Skeletal muscle satellite cell (primary cell): ENCODE data around the gene PEX6.

Source experiments
- H3K27me3 ChIP-seq: 2 replicates; pipeline ENCODE4 v1.7.0; 2013; ENCODE audit warnings: low read length; ENCODE audit not compliant: control insufficient read depth, insufficient read depth
- H3K36me3 ChIP-seq: 2 replicates; pipeline ENCODE4 v1.7.0; 2013; ENCODE audit warnings: mild to moderate bottlenecking, control low read depth, low read length; ENCODE audit not compliant: insufficient read depth
- H3K4me1 ChIP-seq: 2 replicates; pipeline ENCODE4 v1.7.0; 2013; ENCODE audit warnings: low read length; ENCODE audit not compliant: control insufficient read depth, insufficient read depth
- H3K4me2 ChIP-seq: 2 replicates; pipeline ENCODE4 v1.7.0; 2013; ENCODE audit warnings: mild to moderate bottlenecking, low read length
- H3K4me3 ChIP-seq: 2 replicates; pipeline ENCODE4 v1.7.0; 2013; ENCODE audit warnings: low read length
- H3K9ac ChIP-seq: 2 replicates; pipeline ENCODE4 v1.7.0; 2013; ENCODE audit warnings: mild to moderate bottlenecking, low read depth, low read length, moderate library complexity
- H3K9me3 ChIP-seq: replicated peaks from 2 replicates; pipeline ENCODE4 v1.7.0; 2013; ENCODE audit warnings: mild to moderate bottlenecking, control low read depth, low read length

Gene PEX6

DNA sequence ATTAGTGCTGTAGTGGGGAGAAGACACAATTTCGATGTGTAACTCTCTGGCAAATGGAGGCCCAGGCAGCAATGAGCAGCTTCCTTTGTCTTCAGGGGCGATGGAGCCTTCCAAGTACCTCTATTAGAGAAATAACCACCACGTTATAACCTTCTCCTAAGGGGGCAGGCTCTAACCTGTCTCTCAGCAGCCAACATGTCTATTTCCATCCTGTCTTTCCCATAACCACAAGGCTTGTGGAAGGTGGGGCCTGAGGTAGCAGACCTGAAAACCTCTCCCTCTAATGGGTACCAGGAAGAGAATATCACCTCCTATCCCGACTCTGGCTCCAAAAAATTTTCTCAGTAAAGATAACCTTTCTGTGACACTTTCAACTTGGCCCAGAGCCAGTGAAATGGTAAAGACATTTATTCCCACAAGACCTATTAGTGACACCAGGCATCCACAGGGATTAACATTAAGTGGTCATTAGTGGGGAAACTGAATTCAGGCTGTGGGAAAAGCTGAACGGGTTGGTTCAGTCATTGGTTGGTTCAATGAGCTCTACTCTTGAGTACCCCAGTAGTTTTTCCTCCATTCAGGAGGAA lies 4.0 kb downstream of the PEX6 start:
- Histone ChIP-seq H3K9me3 (no peaks in the 10 kb centered on the region), H3K4me2 (no peak overlapping the region), H3K4me3 (no peak overlapping the region), H3K4me1 (peaks cover 24% of the 10 kb centered on the region), H3K9ac (no peak overlapping the region), H3K36me3 (no peaks in the 10 kb centered on the region), H3K27me3 (no peaks in the 10 kb centered on the region)

GRCh38 chr6:42973926-42974325 lies 5.1 kb downstream of the PEX6 start:
- no peaks in the 10 kb centered on the region for H3K9me3 ChIP-seq
- H3K36me3 ChIP-seq = no peaks in the 10 kb centered on the region
- H3K4me1 ChIP-seq = peaks cover 18% of the 10 kb centered on the region
- H3K4me2 ChIP-seq = no peak overlapping the region
- no peaks in the 10 kb centered on the region for H3K27me3 ChIP-seq
- no peak overlapping the region for H3K4me3 ChIP-seq
- no peak overlapping the region for H3K9ac ChIP-seq

DNA sequence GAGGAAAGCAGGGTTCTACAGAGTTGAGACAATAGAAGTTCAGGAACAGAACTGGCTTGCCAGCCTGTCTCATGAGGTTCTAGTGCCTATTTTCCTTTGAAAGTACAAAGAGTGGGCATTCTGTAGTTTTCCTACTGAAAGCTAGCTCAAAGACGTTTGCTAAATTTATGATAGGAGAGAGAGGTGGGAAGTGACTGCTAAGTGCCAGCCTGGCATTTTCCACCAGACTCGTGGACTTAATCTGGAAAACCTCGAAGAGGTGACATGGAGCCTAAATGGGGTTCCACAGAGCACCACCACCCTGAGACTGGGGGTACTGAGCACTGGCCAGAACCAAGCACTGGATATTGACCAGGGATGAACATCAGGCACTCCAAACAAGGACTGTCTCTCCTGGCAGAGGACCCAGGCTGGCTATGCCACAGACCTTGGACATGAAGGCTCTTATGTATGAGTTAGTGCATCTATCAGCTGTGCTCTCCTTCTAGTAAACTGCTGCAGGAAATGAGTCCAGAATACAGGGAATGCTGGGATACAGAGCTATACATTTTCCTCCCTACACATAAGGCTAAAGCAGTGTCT lies 7.1 kb downstream of the PEX6 start:
- no peak overlapping the region for H3K4me3 ChIP-seq
- no peaks in the 10 kb centered on the region for H3K27me3 ChIP-seq
- peaks cover 9% of the 10 kb centered on the region for H3K36me3 ChIP-seq
- no peak overlapping the region for H3K9ac ChIP-seq
- H3K4me2 ChIP-seq = no peak overlapping the region
- peaks cover 11% of the 10 kb centered on the region for H3K4me1 ChIP-seq
- H3K9me3 ChIP-seq = no peaks in the 10 kb centered on the region

DNA sequence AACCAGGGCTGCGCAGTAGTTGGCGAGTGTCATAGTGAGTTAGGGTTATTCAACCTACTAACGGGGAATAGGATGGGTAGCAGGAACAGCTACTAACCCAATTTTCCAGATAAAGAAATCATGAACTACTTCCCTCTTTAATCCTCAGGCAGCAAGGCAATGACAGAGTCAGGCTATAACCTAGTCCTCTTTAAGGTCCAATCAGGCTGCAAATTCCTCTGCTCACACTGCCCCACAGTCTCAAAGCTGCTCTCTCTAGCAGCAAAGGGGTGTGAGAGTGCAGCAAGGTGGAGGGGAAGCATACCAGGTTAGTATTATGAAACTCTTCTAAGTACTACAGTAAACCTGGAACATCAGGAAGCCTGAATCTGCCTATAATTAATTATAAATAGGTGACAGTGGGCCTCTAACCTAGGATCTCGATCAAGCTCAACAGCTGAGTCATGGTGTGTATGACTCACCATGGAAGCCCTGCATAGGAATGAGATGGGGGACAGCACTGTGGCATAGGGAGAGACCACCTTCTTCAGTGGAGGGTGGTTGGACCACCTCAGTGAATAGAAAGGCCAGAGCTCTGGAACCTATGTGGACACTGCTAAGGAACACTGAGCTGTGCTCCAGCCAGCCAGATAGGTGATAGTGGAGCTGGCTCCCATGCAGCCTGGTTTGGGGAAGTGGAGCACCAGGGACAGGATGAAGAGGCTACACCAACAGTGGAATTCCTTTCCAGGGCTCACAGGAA lies 7.9 kb downstream of the PEX6 start:
- no peak overlapping the region for H3K4me3 ChIP-seq
- H3K4me1 ChIP-seq = peaks cover 9% of the 10 kb centered on the region
- H3K9me3 ChIP-seq = no peaks in the 10 kb centered on the region
- no peak overlapping the region for H3K9ac ChIP-seq
- no peaks in the 10 kb centered on the region for H3K27me3 ChIP-seq
- H3K4me2 ChIP-seq = no peak overlapping the region
- peaks cover 14% of the 10 kb centered on the region for H3K36me3 ChIP-seq

GRCh38 chr6:42969934-42970333 lies 9.0 kb downstream of the PEX6 start:
- Histone ChIP-seq H3K4me1 (peaks cover 9% of the 10 kb centered on the region), H3K36me3 (peaks cover 22% of the 10 kb centered on the region), H3K4me3 (no peak overlapping the region), H3K4me2 (no peak overlapping the region), H3K9ac (no peak overlapping the region), H3K27me3 (no peaks in the 10 kb centered on the region), H3K9me3 (no peaks in the 10 kb centered on the region)

- no peaks in the 10 kb centered on the region for H3K9me3 ChIP-seq
- no peak overlapping the region for H3K4me2 ChIP-seq
- peaks cover 26% of the 10 kb centered on the region for H3K36me3 ChIP-seq
- no peaks in the 10 kb centered on the region for H3K27me3 ChIP-seq
- H3K4me1 ChIP-seq = peaks cover 9% of the 10 kb centered on the region
- H3K9ac ChIP-seq = no peak overlapping the region
- no peak overlapping the region for H3K4me3 ChIP-seq
Measured at GRCh38 chr6:42969431-42969830, 9.6 kb downstream of the PEX6 start.

GRCh38 chr6:42968783-42969182 lies 10.2 kb downstream of the PEX6 start:
- no peak overlapping the region for H3K4me3 ChIP-seq
- H3K36me3 ChIP-seq = peaks cover 32% of the 10 kb centered on the region
- H3K4me1 ChIP-seq = peaks cover 9% of the 10 kb centered on the region
- H3K4me2 ChIP-seq = no peak overlapping the region
- no peak overlapping the region for H3K9ac ChIP-seq
- H3K9me3 ChIP-seq = no peaks in the 10 kb centered on the region
- H3K27me3 ChIP-seq = no peaks in the 10 kb centered on the region

GRCh38 chr6:42968126-42968701 lies 10.8 kb downstream of the PEX6 start:
- no peaks in the 10 kb centered on the region for H3K9me3 ChIP-seq
- peaks cover 32% of the 10 kb centered on the region for H3K36me3 ChIP-seq
- no peak overlapping the region for H3K9ac ChIP-seq
- H3K27me3 ChIP-seq = no peaks in the 10 kb centered on the region
- H3K4me3 ChIP-seq = no peak overlapping the region
- no peak overlapping the region for H3K4me2 ChIP-seq
- H3K4me1 ChIP-seq = peaks cover 9% of the 10 kb centered on the region

DNA sequence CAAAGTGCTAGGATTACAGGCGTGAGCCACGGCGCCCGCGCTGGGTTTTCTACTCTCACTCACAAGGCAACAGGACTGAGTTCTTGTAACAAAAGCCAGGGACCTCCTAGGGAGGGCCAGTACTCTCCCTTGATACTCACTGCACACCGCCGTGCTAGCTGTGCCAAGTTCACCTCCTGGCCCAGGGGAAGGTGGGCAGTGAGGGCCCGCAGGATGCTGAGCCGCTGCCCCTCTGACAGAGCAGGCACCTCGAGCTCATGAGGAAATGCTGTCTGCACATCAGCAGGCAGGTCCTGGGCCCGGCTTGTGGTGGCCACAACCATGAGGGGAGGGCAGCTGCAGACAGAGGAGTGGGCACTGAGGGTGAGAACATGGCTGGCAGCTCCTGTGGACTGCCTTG lies 11.8 kb downstream of the PEX6 start:
- H3K36me3 ChIP-seq = peaks cover 37% of the 10 kb centered on the region
- no peak overlapping the region for H3K4me3 ChIP-seq
- peaks cover 9% of the 10 kb centered on the region for H3K4me1 ChIP-seq
- no peak overlapping the region for H3K9ac ChIP-seq
- no peaks in the 10 kb centered on the region for H3K9me3 ChIP-seq
- H3K27me3 ChIP-seq = no peaks in the 10 kb centered on the region
- no peak overlapping the region for H3K4me2 ChIP-seq

DNA sequence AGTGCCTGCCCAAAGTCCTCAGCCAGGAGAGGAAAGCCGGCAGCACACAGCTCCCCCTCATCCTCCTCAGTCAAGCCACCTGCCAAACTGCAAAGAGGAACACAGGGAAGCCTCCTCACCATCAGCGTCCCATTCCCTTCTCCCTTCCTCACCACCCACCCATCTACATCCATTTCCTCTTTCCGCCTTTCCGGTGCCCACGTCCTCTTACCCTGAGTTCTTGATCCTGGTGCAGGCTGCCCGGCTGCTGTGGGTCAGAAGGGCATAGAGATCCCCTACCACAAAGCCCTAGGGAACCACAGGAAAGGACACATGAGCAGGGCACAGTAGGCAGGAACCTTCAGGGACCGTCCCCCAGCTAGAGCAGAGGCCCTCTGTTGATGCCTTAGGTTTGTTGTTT lies 12.4 kb downstream of the PEX6 start:
- Histone ChIP-seq H3K4me3 (no peak overlapping the region), H3K9me3 (no peaks in the 10 kb centered on the region), H3K9ac (no peak overlapping the region), H3K36me3 (peaks cover 43% of the 10 kb centered on the region), H3K27me3 (no peaks in the 10 kb centered on the region), H3K4me1 (peaks cover 9% of the 10 kb centered on the region), H3K4me2 (no peak overlapping the region)

- Histone ChIP-seq H3K4me1 (peaks cover 16% of the 10 kb centered on the region), H3K9ac (no peak overlapping the region), H3K27me3 (peaks cover 6% of the 10 kb centered on the region), H3K4me3 (no peak overlapping the region), H3K4me2 (no peak overlapping the region), H3K9me3 (no peaks in the 10 kb centered on the region), H3K36me3 (peaks cover 43% of the 10 kb centered on the region)
Measured at GRCh38 chr6:42963855-42964605, 15.0 kb downstream of the PEX6 start.
